ENCODE data around the gene COG2. TPM values are rescaled to one million over a fixed set of nuclear protein-coding genes. Genes with fewer than 3 reads are reported as not detected.

The COG2 gene
- total and polyA plus RNA-seq, 2 of the 8 experiments (the other 6 are each of a cell fraction or from before 2014, with no cell fraction given): 10.3 to 36.7 TPM

DNA sequence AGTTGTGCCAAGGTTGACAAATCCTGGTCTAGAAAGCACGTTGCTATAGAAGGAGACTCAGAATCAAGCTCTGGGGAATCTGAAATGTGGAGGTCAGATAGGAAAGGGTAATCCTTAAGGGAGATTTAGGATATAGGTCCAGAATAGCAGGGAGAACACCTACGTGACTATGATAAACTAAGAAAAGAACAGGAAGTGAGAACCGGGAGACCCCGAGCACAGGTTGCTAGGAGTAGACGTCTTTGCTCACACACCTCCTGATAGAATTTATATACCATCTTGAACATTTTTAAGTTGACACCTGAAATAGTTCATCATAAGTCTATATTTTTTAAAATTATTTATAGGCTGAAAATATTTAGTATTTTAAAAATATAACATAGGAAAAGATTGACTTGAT lies 7.9 kb upstream of the COG2 start:
- Histone ChIP-seq H2BK15ac (ENCODE audit: low read length) (no peak overlapping the region), H4K91ac (replicated peaks; ENCODE audit: insufficient read length, low read length) (no peak overlapping the region), H2BK5ac (ENCODE audit: low read depth, low read length) (no peak overlapping the region), H3K4me2 (ENCODE audit: insufficient read depth in 1 of 2, low read depth in 2 of 2, low read length in 2 of 2) (no peak overlapping the region), H3K79me2 (ENCODE audit: control insufficient read depth in 1 of 2, insufficient read depth in 2 of 2, low read length in 2 of 2) (no peaks in the 10 kb centered on the region), H2AK5ac (ENCODE audit: low read depth, low read length) (no peak overlapping the region), H3K23me2 (ENCODE audit: low read depth, low read length) (peaks cover 3% of the 10 kb centered on the region; the same call in 1 of the 2 replicates), H3K4me3 (ENCODE audit: extremely low read depth in 1 of 4, insufficient read depth in 2 of 4, low read depth in 3 of 4, low read length in 4 of 4) (no peak overlapping the region), H3K18ac (ENCODE audit: extremely low read depth, low read length) (no peak overlapping the region), H2AFZ (ENCODE audit: low read length) (no peak overlapping the region), H2BK12ac (ENCODE audit: low read depth, low read length) (no peak overlapping the region), H2BK20ac (ENCODE audit: low read length) (no peak overlapping the region), H3K9ac (replicated peaks in 1 of 4; ENCODE audit: extremely low read depth in 1 of 4, low read depth in 3 of 4, low read length in 3 of 4) (no peak overlapping the region), H3K27me3 (replicated peaks in 1 of 4; ENCODE audit: control insufficient read depth in 3 of 4, extremely low read depth in 1 of 4, insufficient read depth in 3 of 4, low read length in 3 of 4) (no peaks in the 10 kb centered on the region; a peak in 1 of 7 replicates), H3K36me3 (ENCODE audit: control insufficient read depth in 2 of 4, insufficient read depth in 4 of 4, low read length in 3 of 4) (no peaks in the 10 kb centered on the region), H3K56ac (replicated peaks; ENCODE audit: insufficient read length, low read depth, low read length) (no peak overlapping the region), H3K4me1 (replicated peaks in 1 of 4; ENCODE audit: control insufficient read depth in 3 of 4, insufficient read depth in 4 of 4, low read length in 3 of 4) (0 out of 7 replicates have a peak, but pooled peaks cover 0 to 2% (median 0%) of the 10 kb centered on the region in 4 experiments), H3K23ac (ENCODE audit: insufficient read length) (no peak overlapping the region), H4K20me1 (replicated peaks in 1 of 2; ENCODE audit: control insufficient read depth in 1 of 2, insufficient read depth in 2 of 2, low read length in 2 of 2) (no peaks in the 10 kb centered on the region), H4K8ac (ENCODE audit: extremely low read depth, insufficient read depth, low read length) (no peak overlapping the region), H3K27ac (ENCODE audit: low read depth, low read length) (no peak overlapping the region), H3K79me1 (ENCODE audit: low read depth, low read length) (no peaks in the 10 kb centered on the region), H3K14ac (ENCODE audit: insufficient read length) (no peak overlapping the region), H4K5ac (ENCODE audit: insufficient read length, low read depth, low read length) (no peak overlapping the region), H2BK120ac (replicated peaks; ENCODE audit: low read depth, low read length) (no peak overlapping the region), H3K9me3 (ENCODE audit: insufficient read depth in 2 of 2, low read depth in 1 of 2, low read length in 1 of 2) (no peaks in the 10 kb centered on the region), H3K4ac (replicated peaks; ENCODE audit: insufficient read length, low read depth, low read length) (no peak overlapping the region)
- DNase-seq (ENCODE audit: low read depth in 1 of 2, low spot score in 2 of 2) (no peak), FAIRE-seq (no peak)
- ChIA-PET CTCF (ENCODE audit: partially characterized antibody) (interaction anchor here (0.9 to 1.4 kb wide), 2 partner anchors 9 to 154 kb away, joined by 3 to 5 read pairs; no protein-coding TSS in a partner anchor), POLR2A (ENCODE audit: partially characterized antibody) (no interaction called here)
- no peak for TF ChIP-seq CBX8 (IDR thresholded peaks at IDR 0.05; ENCODE audit: borderline replicate concordance, low read depth, low read length)
- TF ChIP-seq SAP30 (IDR thresholded peaks at IDR 0.05; ENCODE audit: insufficient read depth, insufficient replicate concordance, low read length): no peak
- TF ChIP-seq NRF1 (IDR thresholded peaks at IDR 0.05; ENCODE audit: low read depth, low read length): no peak
- TF ChIP-seq EP300 (IDR thresholded peaks at IDR 0.05; ENCODE audit: borderline replicate concordance in 1 of 2, low read depth in 2 of 2, low read length in 2 of 2): no peak
- no peak for TF ChIP-seq RXRA (IDR thresholded peaks at IDR 0.05; ENCODE audit: insufficient read depth, low read depth, low read length)
- TF ChIP-seq EZH2 (IDR thresholded peaks at IDR 0.05; ENCODE audit: low read depth, low read length, severe bottlenecking): no peak
- TF ChIP-seq CHD2 (IDR thresholded peaks at IDR 0.05; ENCODE audit: low read length): no peak
- TF ChIP-seq MAFK (IDR thresholded peaks at IDR 0.05; ENCODE audit: low read depth, low read length): no peak
- no peak for TF ChIP-seq POLR2A (IDR thresholded peaks at IDR 0.05; ENCODE audit: control extremely low read depth in 1 of 2, low read depth in 2 of 2, low read length in 2 of 2)
- TF ChIP-seq, protein P1, sequence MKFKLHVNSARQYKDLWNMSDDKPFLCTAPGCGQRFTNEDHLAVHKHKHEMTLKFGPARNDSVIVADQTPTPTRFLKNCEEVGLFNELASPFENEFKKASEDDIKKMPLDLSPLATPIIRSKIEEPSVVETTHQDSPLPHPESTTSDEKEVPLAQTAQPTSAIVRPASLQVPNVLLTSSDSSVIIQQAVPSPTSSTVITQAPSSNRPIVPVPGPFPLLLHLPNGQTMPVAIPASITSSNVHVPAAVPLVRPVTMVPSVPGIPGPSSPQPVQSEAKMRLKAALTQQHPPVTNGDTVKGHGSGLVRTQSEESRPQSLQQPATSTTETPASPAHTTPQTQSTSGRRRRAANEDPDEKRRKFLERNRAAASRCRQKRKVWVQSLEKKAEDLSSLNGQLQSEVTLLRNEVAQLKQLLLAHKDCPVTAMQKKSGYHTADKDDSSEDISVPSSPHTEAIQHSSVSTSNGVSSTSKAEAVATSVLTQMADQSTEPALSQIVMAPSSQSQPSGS (IDR thresholded peaks at IDR 0.05; ENCODE audit: low read length): no peak
- no peak for TF ChIP-seq TBP (IDR thresholded peaks at IDR 0.05; ENCODE audit: low read depth, low read length)
- WGBS, 2 experiments (ENCODE audit: extremely low coverage in 1 of 2, insufficient coverage in 1 of 2, insufficient read length in 1 of 2, insufficient replicate concordance in 2 of 2, low coverage in 1 of 2, low lambda C conversion rate in 2 of 2, missing lambda C conversion rate in 1 of 2): 93% methylated on average over 5 of the region's 5 CpGs; no CpG with 5 or more reads in 1 of the 2 experiments

All from H1 (cell line).